Neural cell (in vitro differentiated cells): ENCODE data around the gene PRKX. TPM values are rescaled to one million over a fixed set of nuclear protein-coding genes. Genes with fewer than 3 reads are reported as not detected.

Experiments used
- H2AFZ ChIP-seq: fragments of 200-600, 300-800 bp; sonication (generic), shearing (Covaris generic); 2 replicates; pipeline ENCODE4 v1.6.0; 2014; ENCODE audit warnings: low read depth, mild to moderate bottlenecking, antibody characterized with exemption, low read length, moderate library complexity
- H3F3A ChIP-seq: fragments of 200-600 bp; shearing (Covaris generic); 2 replicates; pipeline ENCODE4 v1.6.1; 2016; ENCODE audit warnings: mild to moderate bottlenecking, moderate library complexity, mixed read lengths, antibody characterized with exemption, low read length; ENCODE audit not compliant: insufficient read depth, poor library complexity, severe bottlenecking
- H3K27ac ChIP-seq: fragments of 200-600, 300-800 bp; sonication (generic), shearing (Covaris generic); 2 replicates; pipeline ENCODE4 v1.5.1; 2014; ENCODE audit warnings: mild to moderate bottlenecking, low read length, moderate library complexity
- H3K27me3 ChIP-seq: fragments of 300-800, 200-600 bp; sonication (generic), shearing (Covaris generic); 2 replicates; pipeline ENCODE4 v1.6.0; 2014; ENCODE audit warnings: mild to moderate bottlenecking, low read depth, low read length, moderate library complexity; ENCODE audit not compliant: insufficient read depth
- H3K36me3 ChIP-seq: fragments of 300-800, 200-600 bp; sonication (generic), shearing (Covaris generic); 2 replicates; pipeline ENCODE4 v1.5.1; 2014; ENCODE audit warnings: mild to moderate bottlenecking, antibody characterized with exemption, low read length, moderate library complexity; ENCODE audit not compliant: insufficient read depth
- H3K4me2 ChIP-seq: fragments of 300-800, 200-600 bp; sonication (generic), shearing (Covaris generic); 2 replicates; pipeline ENCODE4 v1.6.0; 2014; ENCODE audit warnings: mild to moderate bottlenecking, low read length
- H3K4me3 ChIP-seq: fragments of 300-800, 200-600 bp; sonication (generic), shearing (Covaris generic); 2 replicates; pipeline ENCODE4 v1.5.1; 2014; ENCODE audit warnings: mild to moderate bottlenecking, low read length, moderate library complexity
- H3K79me2 ChIP-seq: fragments of 200-600 bp; shearing (Covaris generic); replicated peaks from 2 replicates; pipeline ENCODE4 v1.6.0; 2014; ENCODE audit warnings: mild to moderate bottlenecking, low read length, moderate library complexity; ENCODE audit not compliant: insufficient read depth
- H3K9ac ChIP-seq: fragments of 300-800, 200-600 bp; sonication (generic), shearing (Covaris generic); 2 replicates; pipeline ENCODE4 v1.6.1; 2016; ENCODE audit warnings: mild to moderate bottlenecking, low read length, mixed read lengths
- H3K9me2 ChIP-seq: fragments of 200-600 bp; shearing (Covaris generic); 2 replicates; pipeline ENCODE4 v1.6.1; 2016; ENCODE audit warnings: mild to moderate bottlenecking, low read length, mixed read lengths; ENCODE audit not compliant: insufficient read depth
- H3K9me3 ChIP-seq: fragments of 200-600, 300-800 bp; sonication (generic), shearing (Covaris generic); 2 replicates; pipeline ENCODE4 v1.6.1; 2016; ENCODE audit warnings: mild to moderate bottlenecking, mixed run types, low read length, moderate library complexity, mixed read lengths
- H4K20me1 ChIP-seq: fragments of 200-600 bp; shearing (Covaris generic); 2 replicates; pipeline ENCODE4 v1.6.1; 2016; ENCODE audit warnings: mild to moderate bottlenecking, mixed run types; ENCODE audit not compliant: insufficient read depth
- EP300 ChIP-seq: fragments of 450-650 bp; conservative IDR thresholded peaks from 2 replicates; pipeline ENCODE4 v1.6.1; 2014; ENCODE audit warnings: antibody characterized with exemption, mild to moderate bottlenecking, moderate library complexity; ENCODE audit not compliant: poor library complexity, severe bottlenecking
- EZH2 ChIP-seq: fragments of 200-600, 300-800 bp; shearing (Covaris generic), sonication (generic); IDR thresholded peaks from 2 replicates; pipeline ENCODE4 v1.6.1; 2014; ENCODE audit warnings: antibody characterized with exemption, low read length, borderline replicate concordance, mild to moderate bottlenecking; ENCODE audit not compliant: insufficient read depth, poor library complexity, severe bottlenecking
- MXI1 ChIP-seq: fragments of 450-650 bp; conservative IDR thresholded peaks from 2 replicates; pipeline ENCODE4 v1.6.1; 2014; ENCODE audit warnings: antibody characterized with exemption, mild to moderate bottlenecking; ENCODE audit not compliant: poor library complexity, severe bottlenecking
- POLR2AphosphoS5 ChIP-seq: IDR thresholded peaks from 2 replicates; pipeline ENCODE4 v1.6.1; 2012
- RAD21 ChIP-seq: fragments of 450-650 bp; conservative IDR thresholded peaks from 2 replicates; pipeline ENCODE4 v1.6.1; 2014; ENCODE audit warnings: antibody characterized with exemption, mild to moderate bottlenecking, moderate library complexity
- SMC3 ChIP-seq: fragments of 450-650 bp; conservative IDR thresholded peaks from 2 replicates; pipeline ENCODE4 v1.6.1; 2014; ENCODE audit warnings: antibody characterized with exemption, mild to moderate bottlenecking, moderate library complexity; ENCODE audit not compliant: poor library complexity
- TAF1 ChIP-seq: IDR thresholded peaks from 2 replicates; pipeline ENCODE4 v1.6.1; 2012; ENCODE audit warnings: low read depth
- polyA plus RNA-seq: library from polyadenylated mRNA; depleted of rRNA; stranded (reverse); fragments of >200 nt; gene quantifications from 2 replicates; pipeline ENCODE4 v1.2.3, GENCODE V29; 2014
- TF ChIP-seq, protein P1 (sequence below): IDR thresholded peaks from 2 replicates; pipeline ENCODE4 v1.6.1; 2012; ENCODE audit warnings: borderline replicate concordance
- TF ChIP-seq, protein P2 (sequence below): fragments of 450-650 bp; IDR thresholded peaks from 2 replicates; pipeline ENCODE4 v1.5.1; 2014; ENCODE audit warnings: antibody characterized with exemption, mild to moderate bottlenecking, moderate library complexity; ENCODE audit not compliant: poor library complexity, severe bottlenecking

PRKX gene
- polyA plus RNA-seq, 1 donor from 2014 or later: 27.4 TPM

DNA sequence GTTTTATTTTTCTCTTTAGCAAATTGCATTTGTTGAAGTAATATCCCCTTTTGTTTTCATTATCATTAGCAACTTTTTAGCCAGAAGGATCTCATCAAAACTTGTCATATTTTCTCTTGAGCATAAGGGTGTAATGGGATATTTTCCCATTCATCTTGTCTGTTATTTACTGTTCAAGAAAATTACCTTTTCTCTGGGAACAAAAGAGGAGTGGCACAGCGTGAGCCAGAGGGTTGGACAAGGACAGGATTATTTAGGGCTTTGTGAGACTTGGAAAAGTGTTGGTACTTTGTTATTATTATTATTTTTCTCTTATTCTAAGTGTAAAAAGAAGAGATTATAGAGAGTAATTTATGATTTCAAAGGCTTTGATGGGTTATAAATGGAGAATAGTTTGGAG lies 135.9 kb downstream of the PRKX start:
- Histone ChIP-seq H3K9ac (no peak overlapping the region), H3F3A (no peaks in the 10 kb centered on the region), H3K9me3 (no peaks in the 10 kb centered on the region), H3K79me2 (no peaks in the 10 kb centered on the region), H3K36me3 (no peaks in the 10 kb centered on the region), H4K20me1 (no peaks in the 10 kb centered on the region), H3K4me3 (no peak overlapping the region), H2AFZ (no peak overlapping the region), H3K9me2 (no peaks in the 10 kb centered on the region), H3K27me3 (no peaks in the 10 kb centered on the region), H3K4me2 (no peak overlapping the region), H3K27ac (no peak overlapping the region)
- TF ChIP-seq SMC3 (no peak), EP300 (no peak), MXI1 (no peak), EZH2 (no peak), TAF1 (no peak)

DNA sequence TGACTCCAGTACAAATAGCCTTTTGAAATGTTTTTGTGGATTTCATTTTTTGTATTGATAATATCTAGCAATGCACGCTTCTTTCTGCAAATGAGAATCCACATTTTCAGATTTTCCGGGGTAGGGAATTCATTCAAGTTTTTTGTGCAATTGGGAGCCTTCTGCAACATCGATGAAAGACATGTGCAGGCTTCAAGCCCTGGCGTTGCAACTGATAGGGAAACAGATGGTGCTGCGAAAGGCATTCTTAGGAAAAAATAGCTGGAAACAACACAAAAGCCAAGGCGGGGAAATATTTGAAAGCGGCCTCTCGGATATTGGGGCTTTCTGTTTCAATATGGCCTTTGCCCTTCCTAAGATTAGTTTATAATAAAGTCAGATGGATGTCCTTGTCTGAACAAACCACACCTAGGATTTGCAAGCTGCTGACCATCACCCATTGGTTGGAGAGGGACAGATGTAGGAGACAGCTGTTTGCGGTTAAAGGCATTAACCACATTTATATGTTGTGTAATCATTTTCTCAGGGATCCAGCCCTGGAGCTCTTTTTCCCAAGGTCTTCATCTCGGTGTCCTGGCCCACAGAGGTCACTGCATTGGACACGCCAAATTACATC lies 136.5 kb downstream of the PRKX start:
- Histone ChIP-seq H3K4me3 (no peak overlapping the region), H3K9ac (no peak overlapping the region), H3K36me3 (no peaks in the 10 kb centered on the region), H4K20me1 (no peaks in the 10 kb centered on the region), H3K27ac (no peak overlapping the region), H3K79me2 (no peaks in the 10 kb centered on the region), H3K9me2 (no peaks in the 10 kb centered on the region), H3K27me3 (no peaks in the 10 kb centered on the region), H3K9me3 (no peaks in the 10 kb centered on the region), H2AFZ (no peak overlapping the region), H3K4me2 (no peak overlapping the region), H3F3A (no peaks in the 10 kb centered on the region)
- TF ChIP-seq MXI1: no peak
- no peak for TF ChIP-seq EP300
- no peak for TF ChIP-seq POLR2AphosphoS5
- no peak for TF ChIP-seq SMC3

DNA sequence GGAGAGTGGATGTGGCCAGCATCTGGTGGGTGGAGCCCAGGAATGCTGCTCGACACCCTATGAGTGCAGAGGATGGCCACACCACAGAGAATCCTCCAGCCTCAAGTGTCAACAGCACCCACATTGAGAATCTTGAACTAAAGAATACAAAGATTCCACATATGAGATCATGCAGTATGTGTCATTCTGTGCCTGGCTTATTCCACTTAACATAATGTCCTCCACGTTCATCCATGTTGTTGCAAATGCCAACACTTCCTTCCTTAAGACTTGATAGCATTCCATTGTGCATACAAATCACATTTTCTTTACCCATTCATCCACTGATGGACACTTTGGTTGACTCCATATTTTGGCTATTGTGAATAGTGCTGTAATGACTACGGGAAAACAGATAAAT lies 145.8 kb downstream of the PRKX start:
- no peak overlapping the region for H3K9ac ChIP-seq
- no peak for TF ChIP-seq RAD21
- TF ChIP-seq POLR2AphosphoS5: no peak
- TF ChIP-seq, protein P1, sequence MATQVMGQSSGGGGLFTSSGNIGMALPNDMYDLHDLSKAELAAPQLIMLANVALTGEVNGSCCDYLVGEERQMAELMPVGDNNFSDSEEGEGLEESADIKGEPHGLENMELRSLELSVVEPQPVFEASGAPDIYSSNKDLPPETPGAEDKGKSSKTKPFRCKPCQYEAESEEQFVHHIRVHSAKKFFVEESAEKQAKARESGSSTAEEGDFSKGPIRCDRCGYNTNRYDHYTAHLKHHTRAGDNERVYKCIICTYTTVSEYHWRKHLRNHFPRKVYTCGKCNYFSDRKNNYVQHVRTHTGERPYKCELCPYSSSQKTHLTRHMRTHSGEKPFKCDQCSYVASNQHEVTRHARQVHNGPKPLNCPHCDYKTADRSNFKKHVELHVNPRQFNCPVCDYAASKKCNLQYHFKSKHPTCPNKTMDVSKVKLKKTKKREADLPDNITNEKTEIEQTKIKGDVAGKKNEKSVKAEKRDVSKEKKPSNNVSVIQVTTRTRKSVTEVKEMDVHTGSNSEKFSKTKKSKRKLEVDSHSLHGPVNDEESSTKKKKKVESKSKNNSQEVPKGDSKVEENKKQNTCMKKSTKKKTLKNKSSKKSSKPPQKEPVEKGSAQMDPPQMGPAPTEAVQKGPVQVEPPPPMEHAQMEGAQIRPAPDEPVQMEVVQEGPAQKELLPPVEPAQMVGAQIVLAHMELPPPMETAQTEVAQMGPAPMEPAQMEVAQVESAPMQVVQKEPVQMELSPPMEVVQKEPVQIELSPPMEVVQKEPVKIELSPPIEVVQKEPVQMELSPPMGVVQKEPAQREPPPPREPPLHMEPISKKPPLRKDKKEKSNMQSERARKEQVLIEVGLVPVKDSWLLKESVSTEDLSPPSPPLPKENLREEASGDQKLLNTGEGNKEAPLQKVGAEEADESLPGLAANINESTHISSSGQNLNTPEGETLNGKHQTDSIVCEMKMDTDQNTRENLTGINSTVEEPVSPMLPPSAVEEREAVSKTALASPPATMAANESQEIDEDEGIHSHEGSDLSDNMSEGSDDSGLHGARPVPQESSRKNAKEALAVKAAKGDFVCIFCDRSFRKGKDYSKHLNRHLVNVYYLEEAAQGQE: no peak
- no peak for TF ChIP-seq SMC3
- no peak for TF ChIP-seq EP300
- TF ChIP-seq MXI1: no peak
- no peak for TF ChIP-seq TAF1
- TF ChIP-seq, protein P2, sequence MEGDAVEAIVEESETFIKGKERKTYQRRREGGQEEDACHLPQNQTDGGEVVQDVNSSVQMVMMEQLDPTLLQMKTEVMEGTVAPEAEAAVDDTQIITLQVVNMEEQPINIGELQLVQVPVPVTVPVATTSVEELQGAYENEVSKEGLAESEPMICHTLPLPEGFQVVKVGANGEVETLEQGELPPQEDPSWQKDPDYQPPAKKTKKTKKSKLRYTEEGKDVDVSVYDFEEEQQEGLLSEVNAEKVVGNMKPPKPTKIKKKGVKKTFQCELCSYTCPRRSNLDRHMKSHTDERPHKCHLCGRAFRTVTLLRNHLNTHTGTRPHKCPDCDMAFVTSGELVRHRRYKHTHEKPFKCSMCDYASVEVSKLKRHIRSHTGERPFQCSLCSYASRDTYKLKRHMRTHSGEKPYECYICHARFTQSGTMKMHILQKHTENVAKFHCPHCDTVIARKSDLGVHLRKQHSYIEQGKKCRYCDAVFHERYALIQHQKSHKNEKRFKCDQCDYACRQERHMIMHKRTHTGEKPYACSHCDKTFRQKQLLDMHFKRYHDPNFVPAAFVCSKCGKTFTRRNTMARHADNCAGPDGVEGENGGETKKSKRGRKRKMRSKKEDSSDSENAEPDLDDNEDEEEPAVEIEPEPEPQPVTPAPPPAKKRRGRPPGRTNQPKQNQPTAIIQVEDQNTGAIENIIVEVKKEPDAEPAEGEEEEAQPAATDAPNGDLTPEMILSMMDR: no peak
- no peak for TF ChIP-seq EZH2
- no peaks in the 10 kb centered on the region for H3K9me2 ChIP-seq
- no peaks in the 10 kb centered on the region for H4K20me1 ChIP-seq
- H3F3A ChIP-seq: no peaks in the 10 kb centered on the region
- no peak overlapping the region for H3K27ac ChIP-seq
- no peak overlapping the region for H3K4me2 ChIP-seq
- H3K4me3 ChIP-seq: no peak overlapping the region
- no peak overlapping the region for H2AFZ ChIP-seq
- no peaks in the 10 kb centered on the region for H3K27me3 ChIP-seq
- H3K79me2 ChIP-seq: no peaks in the 10 kb centered on the region
- H3K36me3 ChIP-seq: no peaks in the 10 kb centered on the region
- no peaks in the 10 kb centered on the region for H3K9me3 ChIP-seq
